HepG2 (cell line): ENCODE results near the gene CYP2C8. TPM values are rescaled to one million over a fixed set of nuclear protein-coding genes. Genes with fewer than 3 reads are reported as not detected.
"Not testable (repeated sequence)": the region's sequence is repeated elsewhere in the genome, so short reads cannot be mapped to it uniquely, and the experiment has no call there.

Experiments
- ATAC-seq: fragments of 200-7000 bp; cut with Tn5 transposase; 3 replicates; pipeline ENCODE4 v1.9.1; 2020; ENCODE audit warnings: mild to moderate bottlenecking, moderate library complexity
- BruUV-seq: library from RNA; stranded (reverse); fragments of 400-500 nt; replicated peaks from 2 replicates; lab custom pipeline; 2021; lab: Mats Ljungman, UMichigan
- CTCF ChIA-PET: fragments of 300-600 bp; formaldehyde crosslinking; extraction: SDS; loops from one replicate; lab custom pipeline; 2021; ENCODE audit warnings: low total read pairs, inconsistent platforms, low intra/inter-chr PET ratio; lab: Yijun Ruan, JAX
- POLR2A ChIA-PET: fragments of 350-600 bp; sonication (Branson Sonifier 250); formaldehyde crosslinking; loops from one replicate; lab custom pipeline; 2020; ENCODE audit warnings: antibody characterized with exemption, inconsistent platforms; lab: Yijun Ruan, JAX
- DNase-seq: peaks from one replicate; pipeline ENCODE4 v3.0.0-alpha.2; 2015; ENCODE audit warnings: low spot score
- FAIRE-seq: peaks from 3 replicates; lab custom pipeline; 2011; peaks lifted over from hg19 to GRCh38; lab: Jason Lieb, UNC
- H2AFZ ChIP-seq: one replicate; pipeline ENCODE4 v1.6.1; 2011; ENCODE audit warnings: low read length, inconsistent platforms
- H3K27ac ChIP-seq: fragments of 300-600 bp; 3 replicates; pipeline ENCODE4 v1.8.0; 2011; ENCODE audit warnings: mixed run types, mild to moderate bottlenecking, mixed read lengths, low read length, inconsistent platforms; ENCODE audit not compliant: insufficient read depth; ENCODE audit errors: extremely low read length
- H3K27me3 ChIP-seq, 2 experiments: fragments of 200-600 bp in 1 of 2; 2 replicates in 1 of 2; 3 replicates in 1 of 2; pipeline versions ENCODE4 v1.6.0 to v1.8.0; 2011; ENCODE audit warnings: low read length in 2 of 2, mild to moderate bottlenecking in 2 of 2, moderate library complexity in 2 of 2, inconsistent platforms in 1 of 2; ENCODE audit not compliant: insufficient read depth in 2 of 2, control insufficient read depth in 1 of 2
- H3K36me3 ChIP-seq, 2 experiments: fragments of 200-600 bp in 1 of 2; replicated peaks in 1 of 2; 2 replicates in 1 of 2; 3 replicates in 1 of 2; pipeline versions ENCODE4 v1.5.1 to v1.8.0; 2011; ENCODE audit warnings: low read length in 2 of 2, inconsistent platforms in 1 of 2; ENCODE audit not compliant: insufficient read depth in 2 of 2, control insufficient read depth in 1 of 2
- H3K4me1 ChIP-seq: 2 replicates; pipeline ENCODE4 v1.5.1; 2012; ENCODE audit warnings: low read length, inconsistent platforms; ENCODE audit not compliant: insufficient read depth
- H3K4me2 ChIP-seq: 2 replicates; pipeline ENCODE4 v1.6.0; 2011; ENCODE audit warnings: low read depth, low read length, inconsistent platforms
- H3K4me3 ChIP-seq, 3 experiments: fragments of 200-600 bp in 1 of 3; sonication (generic), shearing (Covaris generic) in 1 of 3; replicated peaks in 1 of 3; 2 replicates each; pipeline ENCODE4 v1.5.1; 2011 to 2016; ENCODE audit warnings: low read length in 3 of 3, inconsistent platforms in 2 of 3, low read depth in 2 of 3, mild to moderate bottlenecking in 2 of 3, control low read depth in 1 of 3, mixed read lengths in 1 of 3; ENCODE audit not compliant: insufficient read depth in 1 of 3
- H3K79me2 ChIP-seq: one replicate; pipeline ENCODE4 v1.6.1; 2011; ENCODE audit warnings: low read length, inconsistent platforms; ENCODE audit not compliant: insufficient read depth
- H3K9ac ChIP-seq: 2 replicates; pipeline ENCODE4 v1.6.0; 2011; ENCODE audit warnings: mild to moderate bottlenecking, low read depth, low read length, inconsistent platforms; ENCODE audit not compliant: insufficient read depth
- H3K9me3 ChIP-seq: 2 replicates; pipeline ENCODE4 v1.5.1; 2012; ENCODE audit warnings: mild to moderate bottlenecking, low read length
- H4K20me1 ChIP-seq: 2 replicates; pipeline ENCODE4 v1.6.0; 2011; ENCODE audit warnings: inconsistent platforms, mild to moderate bottlenecking, low read length, moderate library complexity; ENCODE audit not compliant: insufficient read depth
- ELF3 ChIP-seq: IDR thresholded peaks from 2 replicates; pipeline ENCODE4 v1.6.1; 2016; ENCODE audit warnings: missing genetic modification reagents, missing compliant biosample characterization
- ISL2 ChIP-seq: sonication (generic); formaldehyde crosslinking; IDR thresholded peaks from 2 replicates; pipeline ENCODE4 v1.5.0; 2020; ENCODE audit warnings: missing genetic modification reagents
- NFATC3 ChIP-seq: sonication (generic); formaldehyde crosslinking; IDR thresholded peaks from 2 replicates; pipeline ENCODE4 v1.5.1; 2020; ENCODE audit warnings: mild to moderate bottlenecking, missing genetic modification reagents
- ZNF235 ChIP-seq: sonication (generic); formaldehyde crosslinking; IDR thresholded peaks from 2 replicates; pipeline ENCODE4 v1.8.1; 2023; ENCODE audit warnings: mild to moderate bottlenecking, missing genetic modification reagents, borderline replicate concordance
- ZNF788 ChIP-seq: sonication (generic); formaldehyde crosslinking; IDR thresholded peaks from 2 replicates; pipeline ENCODE4 v1.5.0; 2020; ENCODE audit warnings: mild to moderate bottlenecking, missing genetic modification reagents, borderline replicate concordance
- WGBS: methylation state at CpG from one replicate; pipeline ENCODE4 v1.1.6; 2017; ENCODE audit warnings: low lambda C conversion rate; 5-methylcytosine and 5-hydroxymethylcytosine counted together
- in situ Hi-C: cut with HindIII; loops from 2 replicates; pipeline ENCODE4 v1.10.0; 2017; ENCODE audit warnings: low pct_unique_long_range_greater_than_20kb; ENCODE audit not compliant: extremely low pct_ligation_motif_present
- intact Hi-C: fragments of 100-400 bp; cut with micrococcal nuclease; formaldehyde crosslinking; loops from one replicate; pipeline ENCODE4 v1.10.0; 2022; ENCODE audit not compliant: unreplicated experiment
- polyA plus RNA-seq, 8 experiments: library from polyadenylated mRNA; depleted of rRNA in 3 of 8; stranded (reverse) in 7 of 8; unstranded in 1 of 8; fragments of >200 nt; fragmentation: Illumina TruSeq in 4 of 8; extraction: Trizol in 4 of 8; gene quantifications; 2 replicates each; pipeline versions ENCODE4 v1.2.1 to v1.2.3, GENCODE V29; 2011 to 2016; ENCODE audit warnings: low read depth in 4 of 8, missing spikeins in 1 of 8, mixed read lengths in 1 of 8; ENCODE audit not compliant: insufficient read depth in 1 of 8
- total RNA-seq, 5 experiments: library from RNA; depleted of rRNA; stranded (reverse); fragments of >200 nt; fragmentation: Illumina TruSeq; extraction: Trizol; gene quantifications; 2 replicates each; pipeline ENCODE4 v1.2.3, GENCODE V29; 2016; ENCODE audit warnings: low read depth in 1 of 5
- TF ChIP-seq, protein P1 (sequence below): sonication (generic); formaldehyde crosslinking; IDR thresholded peaks from 2 replicates; pipeline ENCODE4 v1.4.0; 2020; ENCODE audit warnings: mild to moderate bottlenecking, missing genetic modification reagents
- TF ChIP-seq, protein P2 (sequence below): sonication (generic); formaldehyde crosslinking; IDR thresholded peaks from 2 replicates; pipeline ENCODE4 v1.4.0; 2020; ENCODE audit warnings: missing genetic modification reagents, borderline replicate concordance

The CYP2C8 gene
- total and polyA plus RNA-seq, 2 of the 13 experiments (the other 11 are each of a cell fraction or from before 2014, with no cell fraction given): 0.09 to 0.15 TPM

DNA sequence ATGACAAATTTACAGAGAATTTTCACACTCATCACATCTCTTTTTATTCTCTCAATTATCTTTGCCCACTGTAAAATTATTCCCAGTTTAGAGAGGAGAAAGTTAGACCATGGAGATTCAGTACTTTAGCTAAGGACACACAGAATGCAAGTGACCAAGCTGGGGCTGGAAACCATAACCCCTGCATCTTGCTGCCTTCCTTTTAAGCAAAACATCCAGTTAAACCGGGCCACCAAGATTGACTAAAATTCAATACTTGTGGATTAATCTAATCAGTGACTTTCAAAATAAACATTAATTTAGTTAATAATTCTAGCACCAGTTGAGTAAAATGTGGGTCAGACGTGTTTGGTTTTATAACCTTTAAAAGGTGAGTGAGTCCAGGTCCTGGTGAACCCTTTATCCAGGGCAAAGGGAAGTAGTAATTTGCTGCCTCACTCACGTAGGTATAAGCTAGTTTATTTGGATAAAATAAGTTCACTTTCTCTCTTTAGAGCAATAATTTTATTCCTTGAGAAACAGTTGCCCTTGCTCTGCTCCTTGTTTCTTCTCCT lies 1.9 kb upstream of the CYP2C8 start:
- no peak overlapping the region for H3K4me3 ChIP-seq
- POLR2A ChIA-PET: no interaction called here
- no peaks in the 10 kb centered on the region for H3K36me3 ChIP-seq
- no TSS peak for BruUV-seq
- H3K4me2 ChIP-seq: no peak overlapping the region
- H2AFZ ChIP-seq: no peak overlapping the region
- H3K9me3 ChIP-seq: no peaks in the 10 kb centered on the region
- no peak for ATAC-seq
- in situ Hi-C loops: no loop called here
- TF ChIP-seq ISL2 (CRISPR knock-in tag) (no peak), ZNF235 (CRISPR knock-in tag) (no peak), ZNF788 (CRISPR knock-in tag) (no peak), NFATC3 (CRISPR knock-in tag) (no peak), ELF3 (CRISPR knock-in tag) (no peak)
- TF ChIP-seq, protein P1, sequence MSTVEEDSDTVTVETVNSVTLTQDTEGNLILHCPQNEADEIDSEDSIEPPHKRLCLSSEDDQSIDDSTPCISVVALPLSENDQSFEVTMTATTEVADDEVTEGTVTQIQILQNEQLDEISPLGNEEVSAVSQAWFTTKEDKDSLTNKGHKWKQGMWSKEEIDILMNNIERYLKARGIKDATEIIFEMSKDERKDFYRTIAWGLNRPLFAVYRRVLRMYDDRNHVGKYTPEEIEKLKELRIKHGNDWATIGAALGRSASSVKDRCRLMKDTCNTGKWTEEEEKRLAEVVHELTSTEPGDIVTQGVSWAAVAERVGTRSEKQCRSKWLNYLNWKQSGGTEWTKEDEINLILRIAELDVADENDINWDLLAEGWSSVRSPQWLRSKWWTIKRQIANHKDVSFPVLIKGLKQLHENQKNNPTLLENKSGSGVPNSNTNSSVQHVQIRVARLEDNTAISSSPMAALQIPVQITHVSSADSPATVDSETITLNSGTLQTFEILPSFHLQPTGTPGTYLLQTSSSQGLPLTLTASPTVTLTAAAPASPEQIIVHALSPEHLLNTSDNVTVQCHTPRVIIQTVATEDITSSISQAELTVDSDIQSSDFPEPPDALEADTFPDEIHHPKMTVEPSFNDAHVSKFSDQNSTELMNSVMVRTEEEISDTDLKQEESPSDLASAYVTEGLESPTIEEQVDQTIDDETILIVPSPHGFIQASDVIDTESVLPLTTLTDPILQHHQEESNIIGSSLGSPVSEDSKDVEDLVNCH (CRISPR knock-in tag): no peak
- TF ChIP-seq, all 625 proteins: peak for 0
- CTCF ChIA-PET: no interaction called here
- Histone ChIP-seq H3K4me1 (no peaks in the 10 kb centered on the region), H4K20me1 (no peaks in the 10 kb centered on the region), H3K9ac (no peak overlapping the region), H3K27me3 (no peaks in the 10 kb centered on the region), H3K79me2 (no peaks in the 10 kb centered on the region), H3K27ac (no peak overlapping the region)
- intact Hi-C loops: no loop called here
- WGBS: 14% methylated on average over 3 of the region's 3 CpGs
- DNase-seq: no peak
- no peak for FAIRE-seq

DNA sequence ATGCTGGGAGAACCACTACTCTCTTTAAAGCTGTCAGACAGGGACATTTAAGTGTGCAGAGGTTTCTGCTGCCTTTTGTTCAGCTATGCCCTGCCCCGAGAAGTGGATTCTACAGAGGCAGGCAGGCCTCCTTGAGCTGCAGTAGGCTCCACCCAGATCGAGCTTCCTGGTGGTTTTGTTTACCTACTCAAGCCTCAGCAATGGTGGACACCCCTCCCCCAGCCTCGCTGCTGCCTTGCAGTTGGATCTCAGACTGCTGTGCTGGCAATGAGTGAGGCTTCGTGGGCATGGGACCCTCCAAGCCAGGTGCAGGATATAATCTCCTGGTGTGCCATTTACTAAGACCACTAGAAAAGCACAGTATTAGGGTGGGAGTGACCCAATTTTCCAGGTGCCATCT lies 5.2 kb downstream of the CYP2C8 start:
- H3K9ac ChIP-seq, H2AFZ ChIP-seq, H3K79me2 ChIP-seq, H3K27me3 ChIP-seq, BruUV-seq, POLR2A ChIA-PET, CTCF ChIA-PET, H3K4me1 ChIP-seq, intact Hi-C loops, DNase-seq, H3K4me2 ChIP-seq, H3K36me3 ChIP-seq, FAIRE-seq, ATAC-seq, H3K4me3 ChIP-seq, H4K20me1 ChIP-seq, H3K9me3 ChIP-seq, in situ Hi-C loops, H3K27ac ChIP-seq: not testable (repeated sequence)
- WGBS: 46% methylated on average over 2 of the region's 4 CpGs
- TF ChIP-seq, protein P2, sequence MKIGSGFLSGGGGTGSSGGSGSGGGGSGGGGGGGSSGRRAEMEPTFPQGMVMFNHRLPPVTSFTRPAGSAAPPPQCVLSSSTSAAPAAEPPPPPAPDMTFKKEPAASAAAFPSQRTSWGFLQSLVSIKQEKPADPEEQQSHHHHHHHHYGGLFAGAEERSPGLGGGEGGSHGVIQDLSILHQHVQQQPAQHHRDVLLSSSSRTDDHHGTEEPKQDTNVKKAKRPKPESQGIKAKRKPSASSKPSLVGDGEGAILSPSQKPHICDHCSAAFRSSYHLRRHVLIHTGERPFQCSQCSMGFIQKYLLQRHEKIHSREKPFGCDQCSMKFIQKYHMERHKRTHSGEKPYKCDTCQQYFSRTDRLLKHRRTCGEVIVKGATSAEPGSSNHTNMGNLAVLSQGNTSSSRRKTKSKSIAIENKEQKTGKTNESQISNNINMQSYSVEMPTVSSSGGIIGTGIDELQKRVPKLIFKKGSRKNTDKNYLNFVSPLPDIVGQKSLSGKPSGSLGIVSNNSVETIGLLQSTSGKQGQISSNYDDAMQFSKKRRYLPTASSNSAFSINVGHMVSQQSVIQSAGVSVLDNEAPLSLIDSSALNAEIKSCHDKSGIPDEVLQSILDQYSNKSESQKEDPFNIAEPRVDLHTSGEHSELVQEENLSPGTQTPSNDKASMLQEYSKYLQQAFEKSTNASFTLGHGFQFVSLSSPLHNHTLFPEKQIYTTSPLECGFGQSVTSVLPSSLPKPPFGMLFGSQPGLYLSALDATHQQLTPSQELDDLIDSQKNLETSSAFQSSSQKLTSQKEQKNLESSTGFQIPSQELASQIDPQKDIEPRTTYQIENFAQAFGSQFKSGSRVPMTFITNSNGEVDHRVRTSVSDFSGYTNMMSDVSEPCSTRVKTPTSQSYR: peak; percentile 45; the same call in 1 of the 2 replicates
